C4-2B (cell line): Measurements from ENCODE around the gene PAK5.

ENCODE experiments used
- ZFX ChIP-seq: fragments of 450-650 bp; IDR thresholded peaks from 2 replicates; pipeline ENCODE4 v1.6.1; 2017
- TF ChIP-seq, protein P1 (sequence below): fragments of 450-650 bp; conservative IDR thresholded peaks from 2 replicates; pipeline ENCODE4 v1.5.1; 2017; ENCODE audit warnings: mild to moderate bottlenecking

DNA sequence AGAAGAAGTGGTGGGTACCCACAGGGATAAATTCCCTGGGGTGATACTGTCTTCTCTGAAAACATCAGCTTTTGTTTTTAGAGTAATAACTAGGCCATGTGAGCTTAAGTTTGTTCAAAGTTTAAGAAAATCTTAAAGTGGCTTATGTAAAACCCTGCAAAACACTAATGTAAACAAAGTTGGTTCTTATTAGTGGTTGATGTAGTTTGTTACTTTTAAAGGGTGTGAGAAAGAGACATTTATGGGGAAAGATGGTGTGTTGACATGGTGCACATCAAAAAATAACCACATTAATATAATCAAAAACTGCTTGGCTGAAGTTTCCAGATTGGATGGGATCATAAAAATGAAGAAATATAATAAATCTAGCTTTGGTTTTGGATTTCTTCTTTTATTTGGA is 204.5 kb downstream of the PAK5 start:
- TF ChIP-seq, protein P1, sequence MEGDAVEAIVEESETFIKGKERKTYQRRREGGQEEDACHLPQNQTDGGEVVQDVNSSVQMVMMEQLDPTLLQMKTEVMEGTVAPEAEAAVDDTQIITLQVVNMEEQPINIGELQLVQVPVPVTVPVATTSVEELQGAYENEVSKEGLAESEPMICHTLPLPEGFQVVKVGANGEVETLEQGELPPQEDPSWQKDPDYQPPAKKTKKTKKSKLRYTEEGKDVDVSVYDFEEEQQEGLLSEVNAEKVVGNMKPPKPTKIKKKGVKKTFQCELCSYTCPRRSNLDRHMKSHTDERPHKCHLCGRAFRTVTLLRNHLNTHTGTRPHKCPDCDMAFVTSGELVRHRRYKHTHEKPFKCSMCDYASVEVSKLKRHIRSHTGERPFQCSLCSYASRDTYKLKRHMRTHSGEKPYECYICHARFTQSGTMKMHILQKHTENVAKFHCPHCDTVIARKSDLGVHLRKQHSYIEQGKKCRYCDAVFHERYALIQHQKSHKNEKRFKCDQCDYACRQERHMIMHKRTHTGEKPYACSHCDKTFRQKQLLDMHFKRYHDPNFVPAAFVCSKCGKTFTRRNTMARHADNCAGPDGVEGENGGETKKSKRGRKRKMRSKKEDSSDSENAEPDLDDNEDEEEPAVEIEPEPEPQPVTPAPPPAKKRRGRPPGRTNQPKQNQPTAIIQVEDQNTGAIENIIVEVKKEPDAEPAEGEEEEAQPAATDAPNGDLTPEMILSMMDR, result no peak
- no peak for TF ChIP-seq ZFX
